Measurements from ENCODE around the gene SLC9A3.
A peak's percentile ranks its signal among the peaks of the same experiment; 100 is the strongest.
"Not testable (repeated sequence)": the region's sequence is repeated elsewhere in the genome, so short reads cannot be mapped to it uniquely, and the experiment has no call there.

The SLC9A3 gene

DNA sequence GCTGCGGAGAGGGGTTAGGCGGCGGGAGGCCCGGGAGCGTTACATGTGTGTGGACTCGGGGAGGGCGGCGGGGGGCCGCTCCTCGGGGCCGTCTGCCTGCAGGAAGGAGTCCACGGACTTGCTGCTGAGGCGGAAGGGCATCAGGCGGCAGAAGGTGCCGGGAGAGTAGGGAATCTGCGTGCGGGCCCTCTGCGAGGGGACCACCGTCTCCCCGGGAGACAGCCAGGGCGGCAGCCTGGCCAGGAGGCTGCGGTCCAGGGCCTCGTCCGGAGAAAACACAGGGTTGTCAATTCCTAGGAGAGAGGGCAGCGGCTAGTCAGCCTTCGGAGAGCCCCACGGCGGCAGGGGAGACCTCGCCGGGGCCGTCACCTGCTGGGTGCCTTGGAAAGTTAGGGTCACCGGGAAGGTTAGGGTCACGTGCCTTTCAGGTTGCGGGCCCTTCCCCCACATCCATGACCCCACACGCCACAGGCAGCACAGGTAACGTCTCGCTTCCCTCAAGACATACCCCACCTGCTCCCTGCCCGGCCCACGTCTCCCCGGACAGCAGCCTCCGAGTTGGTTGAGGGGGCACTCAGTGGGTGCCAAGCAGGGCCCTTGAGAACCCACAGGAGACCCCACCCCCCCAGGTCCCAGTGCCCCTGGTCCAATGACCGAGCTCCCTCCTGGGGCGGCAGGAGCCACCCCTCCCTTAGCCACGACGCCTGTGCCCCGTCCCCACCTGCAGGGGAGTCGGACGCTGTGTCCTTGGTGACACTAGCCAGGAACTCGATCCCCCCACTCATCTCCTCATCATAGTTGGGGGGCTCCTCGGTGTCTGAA, 49.2 kb downstream of the SLC9A3 start:
- DNase-seq (ENCODE audit: low spot score): no peak

DNA sequence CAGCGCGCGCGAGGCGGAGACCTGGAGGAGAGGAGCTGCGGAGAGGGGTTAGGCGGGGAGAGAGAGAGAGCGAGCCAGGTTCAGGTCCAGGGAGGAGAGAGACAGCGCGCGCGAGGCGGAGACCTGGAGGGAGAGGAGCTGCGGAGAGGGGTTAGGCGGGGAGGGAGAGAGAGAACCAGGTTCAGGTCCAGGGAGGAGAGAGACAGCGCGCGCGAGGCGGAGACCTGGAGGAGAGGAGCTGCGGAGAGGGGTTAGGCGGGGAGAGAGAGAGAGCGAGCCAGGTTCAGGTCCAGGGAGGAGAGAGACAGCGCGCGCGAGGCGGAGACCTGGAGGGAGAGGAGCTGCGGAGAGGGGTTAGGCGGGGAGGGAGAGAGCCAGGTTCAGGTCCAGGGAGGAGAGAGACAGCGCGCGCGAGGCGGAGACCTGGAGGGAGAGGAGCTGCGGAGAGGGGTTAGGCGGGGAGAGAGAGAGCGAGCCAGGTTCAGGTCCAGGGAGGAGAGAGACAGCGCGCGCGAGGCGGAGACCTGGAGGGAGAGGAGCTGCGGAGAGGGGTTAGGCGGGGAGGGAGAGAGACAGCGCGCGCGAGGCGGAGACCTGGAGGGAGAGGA, 49.9 kb downstream of the SLC9A3 start:
- not testable (repeated sequence) for DNase-seq (ENCODE audit: low spot score)

DNA sequence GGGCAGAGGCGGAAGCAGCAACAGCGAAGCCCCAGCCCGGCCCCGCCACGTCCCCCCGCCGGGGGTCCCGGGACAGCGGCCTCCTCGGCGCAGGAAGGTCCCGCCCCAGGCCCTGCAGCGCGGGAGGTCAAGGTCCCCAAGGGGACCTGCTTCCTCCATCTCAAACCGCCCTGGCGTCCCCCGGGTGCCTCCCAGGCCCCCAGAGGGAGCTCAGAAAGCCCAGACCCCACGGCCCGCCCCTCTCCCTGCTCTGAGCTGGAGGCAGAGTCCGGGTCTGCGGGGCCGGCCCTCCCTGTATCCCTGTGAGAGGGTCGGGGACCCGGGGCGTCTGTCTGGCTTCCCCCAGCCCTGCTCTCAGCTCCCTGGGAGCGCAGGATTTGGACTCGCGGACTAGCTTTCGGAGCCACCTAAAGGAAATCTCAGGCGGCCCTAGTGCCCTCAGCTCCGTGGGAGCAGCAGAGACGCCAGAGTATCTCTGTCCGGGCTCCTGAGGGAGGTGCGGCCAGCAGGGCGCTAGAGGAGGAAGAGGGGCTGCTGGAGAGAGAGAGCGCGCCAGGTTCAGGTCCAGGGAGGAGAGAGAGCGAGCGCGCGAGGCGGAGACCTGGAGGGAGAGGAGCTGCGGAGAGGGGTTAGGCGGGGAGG, 50.6 kb downstream of the SLC9A3 start:
- peak; percentile 7 for DNase-seq (ENCODE audit: low spot score)

- DNase-seq (ENCODE audit: low spot score): peak; percentile 67
Observed at GRCh38 chr5:472656-473550, 51.3 kb downstream of the SLC9A3 start.

DNA sequence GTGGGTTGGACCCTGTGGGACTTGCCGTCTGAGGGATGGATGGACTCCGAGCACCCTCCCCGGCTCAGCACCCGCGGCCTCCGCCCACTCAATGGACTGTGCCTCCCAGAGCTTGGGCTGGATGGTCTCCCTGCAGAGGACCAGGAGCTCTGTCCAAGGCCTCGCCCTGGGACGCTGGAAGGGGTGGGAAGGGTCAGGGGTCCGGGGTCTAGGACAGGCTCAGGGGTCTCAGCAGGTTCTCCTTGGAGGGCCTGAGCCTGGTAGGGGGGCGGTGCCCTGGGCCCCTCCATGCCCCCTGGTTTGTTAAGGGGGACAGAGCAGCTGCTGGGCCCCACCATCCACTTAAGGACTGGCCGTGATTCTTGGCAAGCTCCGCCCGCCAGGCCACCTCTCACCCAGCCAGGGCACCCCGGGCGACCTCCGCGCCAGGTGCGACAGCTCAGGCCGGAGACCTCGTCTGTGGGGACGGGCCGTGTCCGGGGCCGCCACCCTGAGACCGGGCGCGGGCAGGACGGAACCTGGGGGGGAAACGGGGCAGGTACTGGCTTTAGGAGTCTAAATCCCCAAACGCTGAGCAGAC, 52.1 kb downstream of the SLC9A3 start:
- DNase-seq (ENCODE audit: low spot score): no peak

GRCh38 chr5:471750-472058, 52.5 kb downstream of the SLC9A3 start:
- DNase-seq (ENCODE audit: low spot score): peak; percentile 10

- DNase-seq (ENCODE audit: low spot score): no peak
Observed at GRCh38 chr5:470961-471749, 53.1 kb downstream of the SLC9A3 start.

- DNase-seq (ENCODE audit: low spot score): no peak
Observed at GRCh38 chr5:469752-470483, 54.3 kb downstream of the SLC9A3 start.

DNA sequence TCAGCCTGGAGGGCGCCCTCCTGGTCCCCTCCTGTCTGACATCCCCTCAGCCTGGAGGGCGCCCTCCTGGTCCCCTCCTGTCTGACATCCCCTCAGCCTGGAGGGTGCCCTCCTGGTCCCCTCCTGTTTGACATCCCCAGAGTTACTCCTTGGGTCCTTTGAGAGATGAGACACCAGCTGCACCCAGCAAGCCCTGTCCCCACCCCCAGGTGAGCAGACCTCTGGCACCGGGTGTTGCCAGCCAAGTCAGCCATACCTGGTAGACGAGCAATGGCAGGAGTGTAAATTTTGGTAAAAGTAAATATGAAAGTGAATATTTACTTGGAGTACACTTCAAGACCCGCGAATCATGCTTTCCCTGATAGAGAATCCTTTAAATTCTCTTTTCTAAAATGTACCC, 55.8 kb downstream of the SLC9A3 start:
- no peak for DNase-seq (ENCODE audit: low spot score)

DNA sequence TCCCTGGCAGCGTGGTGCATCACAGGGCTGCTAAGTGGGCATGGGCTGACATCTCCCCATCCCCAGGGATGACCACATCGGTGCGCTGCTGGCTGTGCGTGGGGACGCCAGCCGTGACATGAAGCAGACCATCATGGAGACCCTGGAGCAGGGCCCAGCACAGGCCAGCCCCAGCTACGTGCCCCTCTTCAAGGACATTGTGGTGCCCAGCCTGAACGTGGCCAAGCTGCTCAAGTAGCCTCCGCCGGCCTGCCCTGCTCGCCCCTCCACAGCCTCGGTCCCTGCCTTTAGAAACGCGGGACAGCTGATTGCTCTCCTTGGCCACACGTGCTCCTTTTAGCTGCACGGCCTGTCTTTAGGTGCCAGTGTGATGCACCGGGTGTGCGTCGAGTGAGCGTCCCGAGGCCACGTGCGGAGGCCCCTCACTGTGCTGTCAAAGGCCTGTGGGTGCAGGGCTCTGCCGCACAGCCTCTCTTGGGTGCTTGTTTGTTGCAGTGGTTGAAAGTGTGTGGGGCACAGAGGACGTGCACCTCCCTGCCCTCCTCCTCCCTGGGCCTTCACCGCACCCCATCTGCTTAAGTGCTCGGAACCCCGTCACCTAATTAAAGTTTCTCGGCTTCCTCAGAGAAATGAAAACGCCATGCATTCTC, 57.5 kb downstream of the SLC9A3 start:
- no peak for DNase-seq (ENCODE audit: low spot score)

- DNase-seq (ENCODE audit: low spot score): no peak
Observed at GRCh38 chr5:465591-466403, 58.5 kb downstream of the SLC9A3 start.

- no peak for DNase-seq (ENCODE audit: low spot score)
Observed at GRCh38 chr5:464843-465590, 59.2 kb downstream of the SLC9A3 start.

- no peak for DNase-seq (ENCODE audit: low spot score)
Observed at GRCh38 chr5:464446-464842, 59.8 kb downstream of the SLC9A3 start.

DNA sequence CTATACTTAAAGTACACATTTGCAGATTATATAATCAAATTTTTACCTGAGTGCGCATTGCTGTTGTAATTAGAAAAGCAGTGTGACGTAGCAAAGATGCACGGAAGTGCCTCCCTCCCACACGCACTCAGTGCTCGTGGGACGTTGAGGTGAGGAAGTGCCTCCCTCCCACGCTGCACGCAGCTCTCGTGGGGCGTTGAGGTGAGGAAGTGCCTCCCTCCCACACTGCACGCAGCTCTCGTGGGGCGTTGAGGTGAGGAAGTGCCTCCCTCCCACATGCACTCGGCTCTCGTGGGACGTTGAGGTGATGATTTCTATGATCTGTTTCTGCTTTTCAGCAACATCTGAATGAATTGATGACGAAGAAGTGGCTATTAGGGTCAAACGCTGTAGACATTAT, 60.3 kb downstream of the SLC9A3 start:
- DNase-seq (ENCODE audit: low spot score): no peak

DNA sequence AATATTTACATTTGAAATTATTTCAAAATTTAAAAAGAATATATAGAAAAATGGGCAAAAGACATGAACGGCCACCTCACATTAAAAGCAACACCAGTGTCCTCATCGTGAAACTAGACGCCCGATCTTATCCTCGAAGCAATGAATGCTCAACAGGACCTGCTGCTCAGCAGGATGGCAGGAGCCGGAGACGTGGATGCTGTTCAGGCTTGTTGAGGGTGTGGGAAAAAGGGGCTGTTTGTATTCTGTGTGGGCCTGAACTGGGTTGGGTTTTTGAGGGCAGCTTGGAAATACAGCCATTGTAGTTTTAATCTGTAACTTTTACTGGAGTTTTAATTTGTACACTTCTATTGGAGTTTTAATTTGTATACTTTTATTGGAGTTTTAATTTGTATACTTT, 60.9 kb downstream of the SLC9A3 start:
- DNase-seq (ENCODE audit: low spot score): no peak

- DNase-seq (ENCODE audit: low spot score): no peak
Observed at GRCh38 chr5:462051-462481, 62.2 kb downstream of the SLC9A3 start.

- DNase-seq (ENCODE audit: low spot score): no peak
Observed at GRCh38 chr5:460273-460625, 64.0 kb downstream of the SLC9A3 start.

DNA sequence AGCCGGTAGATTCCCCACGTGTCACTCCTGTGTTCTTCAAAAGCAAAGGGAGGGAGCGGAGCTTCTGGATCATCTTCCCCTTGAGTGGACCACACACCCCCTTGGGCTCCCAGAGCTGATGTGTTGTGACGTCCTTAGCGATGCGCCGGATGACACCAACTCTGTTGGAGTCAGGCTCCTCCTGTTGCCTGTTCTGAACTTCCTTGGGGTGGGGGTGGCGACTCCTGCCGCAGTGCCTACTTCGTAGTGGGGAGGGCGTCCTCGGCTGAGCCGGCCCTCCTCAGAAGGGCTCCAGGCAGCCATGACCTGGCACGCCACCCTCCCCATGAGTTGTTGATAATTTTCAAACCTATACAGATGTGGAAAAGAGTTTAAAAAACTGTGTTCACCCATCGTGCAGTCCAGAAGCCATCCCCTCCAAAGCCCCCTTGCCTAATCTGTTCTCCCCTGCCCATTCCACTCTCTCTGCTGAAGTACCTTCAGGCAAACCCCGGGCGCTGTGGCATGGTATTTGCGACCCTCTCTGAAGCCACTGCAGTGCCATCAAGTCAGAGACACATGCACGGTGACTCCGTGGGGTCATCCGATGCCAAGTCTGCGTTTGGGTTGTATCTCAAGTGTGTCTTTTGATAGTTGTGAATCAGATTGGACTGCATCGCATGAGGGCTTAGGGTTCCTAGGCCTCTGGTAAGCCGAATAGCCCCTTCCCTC, 64.5 kb downstream of the SLC9A3 start:
- DNase-seq (ENCODE audit: low spot score): no peak

All from pons (tissue), 1 donor.